Uterus (tissue), 4 donors: ENCODE measurements around the gene ATXN7L1. TPM values are rescaled to one million over a fixed set of nuclear protein-coding genes. Genes with fewer than 3 reads are reported as not detected.

ENCODE experiments used
- DNase-seq, 2 donors: peaks; one replicate each; pipeline ENCODE4 v3.0.0-alpha.2; 2019 to 2020
- H3K27ac ChIP-seq, 2 donors: fragments of 200-600 bp; sonication (generic); 1 replicate in 1 of 2; 2 replicates in 1 of 2; pipeline ENCODE4 v1.5.1; 2016 to 2018
- H3K27me3 ChIP-seq, 2 donors: fragments of 200-600 bp; sonication (generic); one replicate each; pipeline ENCODE4 v1.5.1; 2018 to 2019; ENCODE audit warnings: control low read depth in 1 of 2
- H3K36me3 ChIP-seq, 2 donors: fragments of 200-600 bp; sonication (generic); one replicate each; pipeline ENCODE4 v1.5.1; 2019; ENCODE audit warnings: control low read depth in 1 of 2
- H3K4me1 ChIP-seq, 2 donors: fragments of 200-600 bp; sonication (generic); one replicate each; pipeline ENCODE4 v1.5.1; 2018 to 2019; ENCODE audit warnings: control low read depth in 1 of 2
- H3K4me3 ChIP-seq, 2 donors: fragments of 200-600 bp; sonication (generic); 1 replicate in 1 of 2; 2 replicates in 1 of 2; pipeline ENCODE4 v1.5.1; 2018 to 2019; ENCODE audit warnings: mild to moderate bottlenecking in 1 of 2
- H3K9me3 ChIP-seq, 2 donors: fragments of 200-600 bp; sonication (generic); one replicate each; pipeline ENCODE4 v1.5.1; 2019; ENCODE audit warnings: control low read depth in 1 of 2
- CTCF ChIP-seq, 4 experiments: fragments of 200-600 bp in 2 of 4; fragments of 450-650 bp in 2 of 4; sonication (generic) in 2 of 4; IDR thresholded peaks; one replicate each; pipeline ENCODE4 v1.5.1; 2016 to 2019; ENCODE audit warnings: antibody characterized with exemption in 4 of 4, mild to moderate bottlenecking in 2 of 4, moderate library complexity in 1 of 4
- POLR2A ChIP-seq, 2 donors: fragments of 450-650 bp; IDR thresholded peaks; one replicate each; pipeline ENCODE4 v1.6.1; 2016; ENCODE audit warnings: antibody characterized with exemption in 2 of 2, mild to moderate bottlenecking in 1 of 2, moderate library complexity in 1 of 2
- intact Hi-C: fragments of 100-400 bp; cut with DNase I; formaldehyde crosslinking; loops from one replicate; pipeline ENCODE4 v1.15.1; 2023; ENCODE audit warnings: low total_unique reads
- total RNA-seq, 4 donors: library from RNA; depleted of rRNA in 3 of 4; stranded (reverse); fragments of >200 nt in 3 of 4; gene quantifications; one replicate each; pipeline versions ENCODE4 v1.1.0 to v1.2.4, GENCODE V29; 2014 to 2023
- donor health status: DM: yes; HTN: yes; CAD: no.

The ATXN7L1 gene
- total RNA-seq, 4 donors from 2014 or later = 4.4 to 22.4 (median 11.0) TPM

GRCh38 chr7:105786520-105787470 lies 89.6 kb downstream of the ATXN7L1 start:
- no peak for DNase-seq
- H3K27me3 ChIP-seq = no peaks in the 10 kb centered on the region
- TF ChIP-seq CTCF (IDR thresholded peaks at IDR 0.05) (no peak), POLR2A (IDR thresholded peaks at IDR 0.05) (no peak)
- no peaks in the 10 kb centered on the region for H3K36me3 ChIP-seq
- H3K4me3 ChIP-seq = no peak overlapping the region
- H3K9me3 ChIP-seq = no peaks in the 10 kb centered on the region
- intact Hi-C loops = no loop called here
- H3K27ac ChIP-seq = no peak overlapping the region
- H3K4me1 ChIP-seq = no peaks in the 10 kb centered on the region

GRCh38 chr7:105782391-105783042 lies 93.9 kb downstream of the ATXN7L1 start:
- intact Hi-C loops = no loop called here
- no peaks in the 10 kb centered on the region for H3K36me3 ChIP-seq
- H3K27me3 ChIP-seq = no peaks in the 10 kb centered on the region
- no peaks in the 10 kb centered on the region for H3K9me3 ChIP-seq
- H3K4me3 ChIP-seq = no peak overlapping the region
- TF ChIP-seq POLR2A (IDR thresholded peaks at IDR 0.05) (no peak), CTCF (IDR thresholded peaks at IDR 0.05) (no peak)
- no peaks in the 10 kb centered on the region for H3K4me1 ChIP-seq
- DNase-seq = no peak
- no peak overlapping the region for H3K27ac ChIP-seq

- DNase-seq = no peak
- H3K9me3 ChIP-seq = no peaks in the 10 kb centered on the region
- H3K4me3 ChIP-seq = no peak overlapping the region
- no peaks in the 10 kb centered on the region for H3K36me3 ChIP-seq
- H3K4me1 ChIP-seq = no peaks in the 10 kb centered on the region
- no peaks in the 10 kb centered on the region for H3K27me3 ChIP-seq
- no peak overlapping the region for H3K27ac ChIP-seq
- TF ChIP-seq CTCF (IDR thresholded peaks at IDR 0.05) (no peak), POLR2A (IDR thresholded peaks at IDR 0.05) (no peak)
- intact Hi-C loops = no loop called here
Measured at GRCh38 chr7:105779856-105780780, 96.3 kb downstream of the ATXN7L1 start.

GRCh38 chr7:105778956-105779355 lies 97.4 kb downstream of the ATXN7L1 start:
- intact Hi-C loops = no loop called here
- no peak overlapping the region for H3K27ac ChIP-seq
- H3K36me3 ChIP-seq = no peaks in the 10 kb centered on the region
- DNase-seq = no peak
- TF ChIP-seq CTCF (IDR thresholded peaks at IDR 0.05) (no peak), POLR2A (IDR thresholded peaks at IDR 0.05) (no peak)
- H3K9me3 ChIP-seq = no peaks in the 10 kb centered on the region
- H3K27me3 ChIP-seq = no peaks in the 10 kb centered on the region
- H3K4me1 ChIP-seq = no peaks in the 10 kb centered on the region
- no peak overlapping the region for H3K4me3 ChIP-seq
